ENCODE data around the gene CHD9. TPM values are rescaled to one million over a fixed set of nuclear protein-coding genes. Genes with fewer than 3 reads are reported as not detected.

CHD9 gene
- polyA plus RNA-seq, 4 donors: 50.1 to 66.2 (median 58.0) TPM

GRCh38 chr16:53093162-53093744, 38.5 kb downstream of the CHD9 start:
- DNase-seq (ENCODE audit: low read depth in 4 of 4, low spot score in 2 of 4): no peak

- no peak for DNase-seq (ENCODE audit: low read depth in 4 of 4, low spot score in 2 of 4)
Measured at GRCh38 chr16:53094013-53094630, 39.3 kb downstream of the CHD9 start.

- no peak for DNase-seq (ENCODE audit: low read depth in 4 of 4, low spot score in 2 of 4)
Measured at GRCh38 chr16:53097190-53097589, 42.4 kb downstream of the CHD9 start.

GRCh38 chr16:53098526-53099317, 43.9 kb downstream of the CHD9 start:
- peak in 1 of 4 donors; percentile 53 for DNase-seq (ENCODE audit: low read depth in 4 of 4, low spot score in 2 of 4)

- DNase-seq (ENCODE audit: low read depth in 4 of 4, low spot score in 2 of 4): peak in 2 of 4 donors; percentile 76 to 78
Measured at GRCh38 chr16:53099318-53100130, 44.7 kb downstream of the CHD9 start.

- no peak for DNase-seq (ENCODE audit: low read depth in 4 of 4, low spot score in 2 of 4)
Measured at GRCh38 chr16:53100131-53100748, 45.4 kb downstream of the CHD9 start.

GRCh38 chr16:53100889-53101288, 46.1 kb downstream of the CHD9 start:
- no peak for DNase-seq (ENCODE audit: low read depth in 4 of 4, low spot score in 2 of 4)

GRCh38 chr16:53103811-53104210, 49.0 kb downstream of the CHD9 start:
- no peak for DNase-seq (ENCODE audit: low read depth in 4 of 4, low spot score in 2 of 4)

GRCh38 chr16:53105565-53105964, 50.8 kb downstream of the CHD9 start:
- no peak for DNase-seq (ENCODE audit: low read depth in 4 of 4, low spot score in 2 of 4)

GRCh38 chr16:53111078-53111791, 56.4 kb downstream of the CHD9 start:
- no peak for DNase-seq (ENCODE audit: low read depth in 4 of 4, low spot score in 2 of 4)

- DNase-seq (ENCODE audit: low read depth in 4 of 4, low spot score in 2 of 4): no peak
Measured at GRCh38 chr16:53112015-53112414, 57.2 kb downstream of the CHD9 start.

- DNase-seq (ENCODE audit: low read depth in 4 of 4, low spot score in 2 of 4): no peak
Measured at GRCh38 chr16:53115047-53115446, 60.3 kb downstream of the CHD9 start.

- no peak for DNase-seq (ENCODE audit: low read depth in 4 of 4, low spot score in 2 of 4)
Measured at GRCh38 chr16:53115773-53116172, 61.0 kb downstream of the CHD9 start.

GRCh38 chr16:53121043-53121620, 66.3 kb downstream of the CHD9 start:
- DNase-seq (ENCODE audit: low read depth in 4 of 4, low spot score in 2 of 4): no peak

GRCh38 chr16:53121661-53122060, 66.9 kb downstream of the CHD9 start:
- no peak for DNase-seq (ENCODE audit: low read depth in 4 of 4, low spot score in 2 of 4)

- DNase-seq (ENCODE audit: low read depth in 4 of 4, low spot score in 2 of 4): no peak
Measured at GRCh38 chr16:53123747-53124146, 69.0 kb downstream of the CHD9 start.

- DNase-seq (ENCODE audit: low read depth in 4 of 4, low spot score in 2 of 4): no peak
Measured at GRCh38 chr16:53126390-53126789, 71.6 kb downstream of the CHD9 start.

GRCh38 chr16:53129281-53130158, 74.7 kb downstream of the CHD9 start:
- DNase-seq (ENCODE audit: low read depth in 4 of 4, low spot score in 2 of 4): peak in 3 of 4 donors; percentile 16 to 58 (median 25)
